Heart left ventricle (tissue), 13 donors: Measurements from ENCODE around the gene CCDC178.

Experiments
- POLR2A ChIP-seq, 2 donors: fragments of 450-650 bp; IDR thresholded peaks; one replicate each; pipeline ENCODE4 v1.6.1; 2017; ENCODE audit warnings: antibody characterized with exemption in 2 of 2, mild to moderate bottlenecking in 2 of 2, moderate library complexity in 2 of 2
- TF ChIP-seq, protein P1 (sequence below), 12 donors: fragments of 200-600 bp; sonication (generic) in 4 of 12; IDR thresholded peaks; one replicate each; pipeline versions ENCODE4 v1.5.0 to v1.8.0; 2018 to 2022; ENCODE audit warnings: antibody characterized with exemption in 12 of 12, mild to moderate bottlenecking in 5 of 12
- donor health status: ischemic (EF 13 %, LVEDD 7.1; RV severe dilation, severe dysfunction).
- donor health status: DM: no; HTN: yes; CAD: no.
- donor health status: DM: no; HTN: no; CAD: no.
- donor health status: ischemic (EF 25% LVEDD 6.9; RV normal size, moderate dysfunction).
- donor health status: ischemic (EF 25% LVEDD 5.7; RV mildly dilated, moderate dysfunction).
- donor health status: ischemic (EF 35%, LVEDD 5.7; RV mildly dilated, moderate dysfunction).
- donor health status: nonischemic (EF 11% LVEDD 7.7; RV severe dilation, severe dysfunction).
- donor health status: DM: yes; HTN: yes; CAD: no.
- donor health status: PGD.
- donor health status: ischemic (EF 29% LVEDD 5.4; RV normal size, mild dysfunction).
- donor health status: nonischemic (EF 23%, LVEDD 6.1; RV moderate dilation, normal function).

GRCh38 chr18:33404244-33404873 is 36.2 kb downstream of the CCDC178 start:
- no peak for TF ChIP-seq POLR2A (IDR thresholded peaks at IDR 0.05)
- TF ChIP-seq, protein P1, sequence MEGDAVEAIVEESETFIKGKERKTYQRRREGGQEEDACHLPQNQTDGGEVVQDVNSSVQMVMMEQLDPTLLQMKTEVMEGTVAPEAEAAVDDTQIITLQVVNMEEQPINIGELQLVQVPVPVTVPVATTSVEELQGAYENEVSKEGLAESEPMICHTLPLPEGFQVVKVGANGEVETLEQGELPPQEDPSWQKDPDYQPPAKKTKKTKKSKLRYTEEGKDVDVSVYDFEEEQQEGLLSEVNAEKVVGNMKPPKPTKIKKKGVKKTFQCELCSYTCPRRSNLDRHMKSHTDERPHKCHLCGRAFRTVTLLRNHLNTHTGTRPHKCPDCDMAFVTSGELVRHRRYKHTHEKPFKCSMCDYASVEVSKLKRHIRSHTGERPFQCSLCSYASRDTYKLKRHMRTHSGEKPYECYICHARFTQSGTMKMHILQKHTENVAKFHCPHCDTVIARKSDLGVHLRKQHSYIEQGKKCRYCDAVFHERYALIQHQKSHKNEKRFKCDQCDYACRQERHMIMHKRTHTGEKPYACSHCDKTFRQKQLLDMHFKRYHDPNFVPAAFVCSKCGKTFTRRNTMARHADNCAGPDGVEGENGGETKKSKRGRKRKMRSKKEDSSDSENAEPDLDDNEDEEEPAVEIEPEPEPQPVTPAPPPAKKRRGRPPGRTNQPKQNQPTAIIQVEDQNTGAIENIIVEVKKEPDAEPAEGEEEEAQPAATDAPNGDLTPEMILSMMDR (IDR thresholded peaks at IDR 0.05): peak in 6 of 12 donors; percentile 9 to 45 (median 30)
